HS-27A (cell line): ENCODE data around the gene FA2H.

ENCODE experiments used
- DNase-seq: peaks from one replicate; pipeline ENCODE4 v3.0.0-alpha.2; 2012; ENCODE audit warnings: low read depth, missing footprints

FA2H gene

DNA sequence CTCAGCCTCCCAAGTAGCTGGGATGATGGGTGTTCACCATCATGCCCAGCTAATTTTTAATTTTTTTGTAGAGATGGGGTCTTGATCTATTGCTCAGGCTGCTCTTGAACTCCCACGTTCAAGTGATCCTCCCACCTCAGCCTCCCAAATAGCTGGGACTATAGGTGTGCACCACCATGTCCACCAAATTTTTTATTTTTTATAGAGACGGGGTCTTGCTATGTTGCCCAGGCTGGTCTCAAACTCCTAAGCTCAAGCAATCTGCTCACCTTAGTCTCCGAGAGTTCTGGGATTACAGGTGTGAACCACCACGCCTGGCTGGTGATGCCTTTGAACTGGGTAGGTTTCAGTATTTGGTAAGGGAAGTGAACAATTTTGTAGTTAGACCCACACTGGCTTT lies 30.1 kb downstream of the FA2H start:
- DNase-seq, result no peak

DNA sequence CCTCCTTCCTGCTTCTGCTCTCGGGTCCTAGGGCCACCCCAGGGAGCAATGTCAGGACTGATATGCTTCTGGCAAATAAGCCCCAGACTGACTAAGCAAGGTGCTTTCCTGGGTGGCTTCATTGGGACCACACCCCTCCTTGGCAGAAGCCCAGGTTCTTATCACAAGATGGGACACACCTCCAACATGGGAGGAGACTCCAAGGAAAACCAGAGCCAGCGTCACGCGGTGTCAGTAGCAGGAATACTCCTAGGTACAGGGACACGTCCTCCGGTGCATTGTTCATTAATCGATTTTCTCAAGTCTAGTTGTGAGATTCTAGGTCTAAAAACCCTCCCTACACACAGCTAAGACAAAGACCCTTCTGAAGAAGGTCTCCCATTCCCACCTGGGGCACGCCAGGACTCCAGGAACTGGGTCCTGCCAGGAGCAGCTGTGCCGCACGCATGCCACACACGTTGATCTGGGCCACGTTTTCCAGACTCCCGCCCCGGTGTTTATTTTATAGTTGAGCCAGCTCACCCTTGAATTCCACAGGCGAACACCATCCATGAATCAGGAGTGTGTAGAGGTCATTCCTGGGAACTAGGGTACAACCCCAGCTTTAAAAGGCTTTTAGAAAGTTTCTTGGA lies 30.8 kb downstream of the FA2H start:
- DNase-seq, result no peak

DNA sequence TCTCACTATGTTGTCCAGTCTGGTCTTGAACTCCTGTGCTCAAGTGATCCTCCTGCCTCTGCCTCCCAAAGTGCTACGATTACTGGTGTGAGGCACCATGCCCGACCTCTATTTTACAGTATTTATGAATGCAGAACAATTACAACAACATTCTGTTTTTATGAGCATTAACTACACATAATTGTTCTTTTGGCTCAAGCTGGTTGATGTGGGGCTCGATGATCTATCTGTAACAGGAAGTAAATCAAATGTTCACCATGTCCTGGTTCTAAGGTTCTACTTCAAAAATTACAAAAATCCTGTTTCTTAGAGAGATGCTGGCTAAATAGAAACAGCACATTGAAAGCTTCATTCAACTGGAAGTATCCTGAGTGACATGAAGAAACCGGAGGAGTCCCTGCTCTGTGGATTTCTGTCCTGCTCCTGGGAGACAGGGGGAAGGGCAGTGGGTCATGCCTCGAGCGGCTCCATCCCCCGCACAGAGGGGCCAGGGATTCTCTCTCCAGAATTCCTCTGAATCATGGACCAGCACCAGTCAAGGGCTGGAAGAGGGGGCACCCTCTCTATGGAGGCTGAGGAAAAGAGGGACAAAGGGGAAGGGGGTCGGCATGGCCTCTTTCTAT lies 31.5 kb downstream of the FA2H start:
- no peak for DNase-seq

GRCh38 chr16:74742051-74742481 lies 32.6 kb downstream of the FA2H start:
- DNase-seq, result no peak

GRCh38 chr16:74740795-74741304 lies 33.8 kb downstream of the FA2H start:
- no peak for DNase-seq

GRCh38 chr16:74739275-74739674 lies 35.3 kb downstream of the FA2H start:
- no peak for DNase-seq

DNA sequence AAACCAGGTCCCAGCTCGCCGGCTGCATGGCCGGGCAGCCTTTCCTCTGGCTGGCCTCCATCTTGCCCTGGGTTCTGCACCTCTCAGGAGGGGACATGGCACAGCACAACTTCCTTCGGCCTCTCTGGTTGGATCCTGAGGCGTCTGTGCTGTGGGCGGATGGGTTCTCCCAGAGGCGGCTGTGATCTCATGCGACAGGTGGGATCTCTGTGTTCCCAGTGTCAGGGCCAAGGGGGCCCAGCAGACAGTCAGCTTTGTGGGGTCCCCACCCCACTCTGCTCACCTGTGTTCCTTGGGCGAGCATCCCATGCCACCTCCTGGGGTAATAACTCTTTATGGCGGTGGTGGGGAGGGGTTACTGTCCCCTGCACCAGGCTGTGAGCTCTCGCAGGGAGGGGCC lies 35.8 kb downstream of the FA2H start:
- no peak for DNase-seq

DNA sequence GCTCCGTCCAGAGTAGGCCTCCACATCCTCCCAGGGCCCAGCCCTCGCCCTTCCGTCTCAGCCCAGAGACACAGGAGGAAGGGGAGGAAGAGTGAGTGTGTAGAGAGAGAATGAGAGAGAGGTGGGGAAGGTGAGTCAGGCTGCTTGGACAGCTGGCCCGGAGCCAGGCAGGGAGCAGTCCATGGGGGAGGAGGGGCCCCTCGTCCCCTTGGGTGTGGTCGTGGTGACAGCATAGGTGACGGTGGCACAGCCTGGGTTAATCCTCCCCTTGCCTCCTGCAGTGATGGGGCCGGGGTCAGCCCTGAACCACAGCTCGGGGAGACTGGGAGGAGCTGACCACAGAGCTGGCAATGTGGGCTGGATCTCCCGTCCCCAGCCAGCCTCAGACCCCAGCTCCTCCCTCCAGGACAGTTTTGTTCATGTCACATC lies 36.5 kb downstream of the FA2H start:
- DNase-seq, result no peak

DNA sequence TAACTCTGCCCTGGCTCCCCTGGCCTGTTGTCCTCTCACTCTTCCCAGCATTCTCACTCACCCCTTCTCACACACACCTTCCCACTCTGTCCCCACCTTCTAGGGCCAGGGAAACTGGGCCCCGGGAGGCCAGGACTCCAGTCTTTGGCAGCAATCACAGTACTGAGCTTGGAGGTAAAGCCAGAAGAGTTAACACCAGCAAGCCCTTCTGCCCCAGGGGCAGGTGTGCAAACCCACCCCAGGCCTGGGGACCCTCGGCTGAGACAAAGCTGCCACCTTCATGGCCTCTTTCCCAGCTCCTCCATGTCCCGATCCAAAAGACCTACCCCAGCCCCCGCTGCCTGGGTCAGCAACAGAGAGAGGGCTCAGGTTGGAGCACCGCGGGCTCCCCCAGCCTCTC lies 37.1 kb downstream of the FA2H start:
- DNase-seq, result no peak

DNA sequence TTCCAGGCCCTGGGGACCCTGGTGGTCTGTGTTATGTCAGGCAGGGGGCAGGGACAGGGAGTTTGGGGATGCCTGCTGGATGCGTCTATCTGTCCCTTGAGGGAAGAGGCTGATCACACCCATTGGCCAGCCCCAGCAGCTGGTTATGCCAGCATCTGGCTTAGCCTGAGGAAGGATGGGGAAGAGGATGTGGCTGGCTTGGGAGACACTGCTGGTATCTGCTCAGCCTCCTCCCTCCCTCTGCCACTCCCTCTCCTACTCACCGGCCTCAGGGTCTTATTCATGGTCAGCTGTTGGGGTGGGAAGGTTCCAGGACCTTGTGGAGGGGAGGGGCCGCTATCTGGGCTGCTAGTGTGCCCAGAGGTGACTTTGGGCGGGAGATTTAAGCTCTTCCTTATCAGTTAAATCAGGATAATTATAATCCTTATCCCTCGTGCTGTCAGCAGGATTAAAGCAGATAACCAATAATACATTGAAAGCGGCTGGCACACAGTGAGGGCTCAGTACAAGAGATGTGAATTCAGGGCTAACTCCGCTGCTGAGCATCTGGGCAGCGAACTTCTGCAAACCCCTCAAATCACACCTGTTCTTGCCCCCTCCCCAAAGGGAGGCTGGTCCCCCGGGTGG lies 38.0 kb downstream of the FA2H start:
- no peak for DNase-seq

DNA sequence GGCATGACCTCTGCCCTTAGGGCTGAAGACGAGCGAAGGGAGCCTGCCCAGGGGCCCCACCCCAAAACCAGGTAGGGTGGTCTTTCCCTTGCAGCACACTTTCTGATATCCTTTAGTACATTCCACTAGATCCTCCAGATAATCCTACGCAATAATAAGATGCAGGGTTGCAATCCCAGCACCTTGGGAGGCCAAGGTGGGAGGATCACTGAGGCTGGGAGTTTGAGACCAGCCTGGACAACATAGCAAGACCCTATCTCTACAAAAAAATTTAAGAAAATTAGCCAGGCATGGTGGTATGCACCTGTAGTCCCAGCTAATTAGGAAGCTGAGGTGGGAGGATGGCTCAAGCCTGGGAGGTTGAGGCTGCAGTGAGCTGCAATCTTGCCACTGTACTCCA lies 39.1 kb downstream of the FA2H start:
- DNase-seq, result no peak

GRCh38 chr16:74735162-74735452 lies 39.5 kb downstream of the FA2H start:
- DNase-seq, result no peak

GRCh38 chr16:74734361-74735161 lies 40.1 kb downstream of the FA2H start:
- DNase-seq, result no peak

DNA sequence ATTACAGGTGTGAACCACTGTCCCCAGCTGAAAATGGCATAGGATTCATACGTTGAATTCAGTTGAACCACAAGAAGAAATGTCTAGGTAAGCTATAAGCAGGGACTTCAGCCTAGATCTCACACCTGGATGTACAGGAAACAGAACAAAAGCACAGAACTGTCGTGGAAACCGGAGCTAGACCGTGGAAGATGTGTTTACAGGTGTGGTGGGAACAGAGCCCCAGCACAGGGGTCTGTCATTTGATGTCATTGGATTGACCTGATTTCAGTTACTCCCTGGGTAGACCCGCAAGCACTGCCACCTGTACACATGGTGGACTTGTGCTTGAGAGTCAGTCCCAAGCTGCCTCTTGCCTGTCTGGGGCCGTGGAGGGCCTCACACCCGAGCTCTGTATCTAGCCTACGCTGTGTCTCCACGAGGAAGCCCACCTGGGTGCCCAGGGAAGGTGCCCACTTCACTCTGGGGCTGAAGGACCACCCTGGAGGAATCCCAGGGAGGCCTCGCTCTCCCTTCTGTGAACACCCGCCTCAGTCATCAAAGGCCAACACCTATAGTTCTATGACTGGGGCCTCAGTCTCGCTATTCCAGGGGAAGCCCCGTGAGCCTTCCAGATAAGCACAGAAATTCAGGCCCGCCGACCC lies 41.8 kb downstream of the FA2H start:
- DNase-seq, result no peak

- no peak for DNase-seq
These were observed 42.7 kb downstream of the FA2H start for GRCh38 chr16:74731853-74732477.

DNA sequence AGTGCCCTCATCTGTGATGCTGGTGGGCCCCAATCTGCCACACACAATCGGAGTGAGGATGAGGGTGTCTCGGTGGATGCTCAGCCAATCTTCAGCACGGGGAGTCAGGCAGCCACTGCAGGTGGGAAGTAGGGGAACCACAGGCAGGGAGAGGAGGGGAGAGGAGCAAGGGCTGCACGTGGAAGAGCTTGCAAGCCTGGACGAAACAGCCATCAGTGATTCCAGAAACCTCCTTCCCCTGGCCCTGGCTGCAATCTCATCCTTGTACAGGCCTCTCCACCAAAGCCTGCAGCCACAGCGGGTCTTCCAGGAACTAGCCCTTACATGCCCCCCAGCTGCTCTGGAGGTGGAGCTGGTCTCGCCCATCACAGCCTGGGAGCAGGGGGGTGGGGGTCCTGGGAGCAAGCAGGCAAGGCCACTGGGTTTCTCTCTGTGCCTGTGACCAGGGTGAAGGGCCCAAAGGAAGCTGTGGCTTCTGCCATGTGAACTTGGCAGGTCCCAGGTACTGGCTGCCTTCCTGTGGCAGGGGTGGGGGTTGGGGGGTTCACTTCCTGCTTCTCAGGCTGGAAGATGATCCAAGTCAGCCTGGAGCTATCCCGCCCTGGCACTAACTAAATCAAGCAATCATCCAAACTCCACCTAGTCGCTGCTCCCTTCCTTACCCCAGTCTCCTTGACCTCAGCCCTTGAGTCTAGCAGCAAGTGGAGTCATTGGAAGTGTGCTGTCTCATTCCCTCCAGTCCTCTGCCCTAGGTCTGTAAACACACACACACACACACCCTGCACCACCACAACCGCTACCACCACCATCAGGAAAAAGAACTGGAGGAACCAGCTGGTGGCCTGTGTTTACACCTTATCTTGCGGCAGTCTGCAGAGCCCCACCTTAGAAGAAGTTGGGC lies 44.6 kb downstream of the FA2H start:
- no peak for DNase-seq

- DNase-seq, result no peak
These were observed 46.7 kb downstream of the FA2H start for GRCh38 chr16:74727903-74728302.

GRCh38 chr16:74726716-74727115 lies 47.9 kb downstream of the FA2H start:
- no peak for DNase-seq

DNA sequence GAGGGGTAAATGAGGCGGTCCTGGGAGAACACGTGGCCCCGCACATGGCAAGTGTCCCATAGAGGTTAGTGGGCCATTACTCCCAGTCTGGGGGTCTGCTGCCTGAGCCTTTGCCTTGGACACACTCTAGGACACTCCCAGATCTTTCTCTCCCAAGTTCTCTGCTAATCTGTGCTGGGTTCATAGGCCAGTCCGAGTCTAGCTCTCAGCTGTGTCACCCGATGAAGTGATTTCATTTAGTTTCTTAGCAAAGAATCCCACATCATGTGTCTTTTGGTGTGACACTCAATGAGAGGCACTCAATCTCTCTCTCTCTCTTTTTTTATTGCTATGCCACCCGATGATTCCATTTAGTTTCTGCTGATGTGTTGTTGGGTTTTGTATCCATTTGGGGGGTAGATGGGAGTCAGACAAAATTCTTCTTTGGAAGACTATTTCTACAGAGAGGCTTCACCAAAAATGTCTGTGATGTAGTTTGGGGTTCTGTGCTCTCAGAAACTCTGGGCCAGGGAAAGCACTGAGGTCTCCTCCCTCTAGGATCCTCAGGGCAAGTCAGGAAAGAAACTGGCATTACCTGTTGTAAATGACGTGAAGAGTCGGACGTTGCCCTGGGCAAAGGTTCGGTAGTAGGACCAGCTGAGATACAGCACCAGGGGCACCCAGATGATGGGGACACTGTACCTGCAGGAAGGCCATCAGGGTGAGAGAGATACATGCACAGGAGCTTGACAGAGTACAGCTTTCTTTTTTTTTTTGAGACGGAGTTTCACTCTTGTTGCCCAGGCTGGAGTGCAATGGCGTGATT lies 48.8 kb downstream of the FA2H start:
- no peak for DNase-seq
